Retinal pigment epithelial cell (primary cell): ENCODE measurements around the gene LPAR1.

Experiments used
- DNase-seq: peaks from one replicate; pipeline ENCODE4 v3.0.0-alpha.2; 2010; ENCODE audit warnings: low read depth
- H3K4me3 ChIP-seq: 2 replicates; pipeline ENCODE4 v1.5.1; 2011; ENCODE audit warnings: mild to moderate bottlenecking, low read length, control low read depth, moderate library complexity
- TF ChIP-seq, protein P1 (sequence below): conservative IDR thresholded peaks from 2 replicates; pipeline ENCODE4 v1.5.1; 2011; ENCODE audit warnings: low read depth, low read length, control low read depth, inconsistent platforms

LPAR1 gene

DNA sequence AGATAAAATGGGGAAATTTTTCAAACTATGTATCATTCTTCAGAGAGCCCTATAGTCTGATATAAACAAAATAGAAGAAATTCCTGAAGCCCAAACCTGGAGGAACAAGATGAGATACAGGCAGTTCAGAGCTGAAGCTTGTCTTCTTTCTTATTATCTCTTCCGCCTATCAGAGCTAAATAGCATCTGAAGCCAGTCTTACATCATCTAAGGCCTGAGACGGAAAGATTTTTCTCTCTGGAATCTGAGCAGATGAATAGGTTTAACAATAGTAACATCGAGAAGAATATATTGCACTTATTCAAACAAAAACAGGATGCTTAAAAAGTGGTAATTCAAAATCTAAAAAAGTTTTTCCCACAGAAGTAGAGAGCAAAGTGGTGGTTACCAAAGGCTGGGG is 59.8 kb downstream of the LPAR1 start:
- DNase-seq, result no peak
- H3K4me3 ChIP-seq, result no peak overlapping the region
- TF ChIP-seq, protein P1, sequence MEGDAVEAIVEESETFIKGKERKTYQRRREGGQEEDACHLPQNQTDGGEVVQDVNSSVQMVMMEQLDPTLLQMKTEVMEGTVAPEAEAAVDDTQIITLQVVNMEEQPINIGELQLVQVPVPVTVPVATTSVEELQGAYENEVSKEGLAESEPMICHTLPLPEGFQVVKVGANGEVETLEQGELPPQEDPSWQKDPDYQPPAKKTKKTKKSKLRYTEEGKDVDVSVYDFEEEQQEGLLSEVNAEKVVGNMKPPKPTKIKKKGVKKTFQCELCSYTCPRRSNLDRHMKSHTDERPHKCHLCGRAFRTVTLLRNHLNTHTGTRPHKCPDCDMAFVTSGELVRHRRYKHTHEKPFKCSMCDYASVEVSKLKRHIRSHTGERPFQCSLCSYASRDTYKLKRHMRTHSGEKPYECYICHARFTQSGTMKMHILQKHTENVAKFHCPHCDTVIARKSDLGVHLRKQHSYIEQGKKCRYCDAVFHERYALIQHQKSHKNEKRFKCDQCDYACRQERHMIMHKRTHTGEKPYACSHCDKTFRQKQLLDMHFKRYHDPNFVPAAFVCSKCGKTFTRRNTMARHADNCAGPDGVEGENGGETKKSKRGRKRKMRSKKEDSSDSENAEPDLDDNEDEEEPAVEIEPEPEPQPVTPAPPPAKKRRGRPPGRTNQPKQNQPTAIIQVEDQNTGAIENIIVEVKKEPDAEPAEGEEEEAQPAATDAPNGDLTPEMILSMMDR, result no peak

DNA sequence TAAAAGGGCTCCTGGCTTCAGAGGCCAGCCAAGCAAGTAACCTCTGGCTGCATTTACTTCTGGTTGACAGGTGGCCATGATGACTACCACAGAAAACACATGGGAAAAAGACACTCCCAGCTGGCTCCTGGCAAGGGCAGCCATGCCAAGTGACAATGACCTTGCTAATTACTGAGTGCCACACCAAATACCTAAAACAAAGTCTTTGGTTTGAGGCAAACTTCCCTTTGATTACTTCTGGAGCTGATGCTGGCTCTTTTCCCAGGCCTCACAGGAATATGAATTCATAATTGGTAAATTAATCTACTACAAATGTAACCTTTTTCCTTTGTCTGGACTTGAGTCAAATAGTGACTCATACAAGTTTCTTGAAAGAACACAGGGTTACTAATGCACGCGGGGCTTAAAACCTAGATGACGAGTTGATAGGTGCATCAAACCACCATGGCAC is 61.0 kb downstream of the LPAR1 start:
- TF ChIP-seq, protein P1, result no peak
- DNase-seq, result peak; percentile 88
- no peak overlapping the region for H3K4me3 ChIP-seq

DNA sequence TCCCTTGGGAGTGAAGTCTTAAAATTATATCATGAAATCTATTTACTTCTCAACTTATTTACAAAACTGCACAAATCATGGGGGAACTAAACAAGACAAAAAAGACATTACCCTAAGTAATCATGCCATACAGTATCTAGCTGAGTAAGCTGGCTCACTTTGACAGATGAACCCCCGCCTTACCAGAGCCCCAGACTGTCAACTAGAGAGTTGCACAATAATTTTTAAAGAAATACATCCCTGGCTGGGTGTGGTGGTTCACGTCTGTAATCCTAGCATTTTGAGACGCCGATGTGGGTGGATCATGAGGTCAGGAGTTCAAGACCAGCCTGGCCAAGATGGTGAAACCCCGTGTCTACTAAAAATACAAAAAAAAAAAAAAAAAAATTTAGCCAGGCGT is 62.3 kb downstream of the LPAR1 start:
- DNase-seq, result no peak
- TF ChIP-seq, protein P1, result no peak
- H3K4me3 ChIP-seq, result no peak overlapping the region

DNA sequence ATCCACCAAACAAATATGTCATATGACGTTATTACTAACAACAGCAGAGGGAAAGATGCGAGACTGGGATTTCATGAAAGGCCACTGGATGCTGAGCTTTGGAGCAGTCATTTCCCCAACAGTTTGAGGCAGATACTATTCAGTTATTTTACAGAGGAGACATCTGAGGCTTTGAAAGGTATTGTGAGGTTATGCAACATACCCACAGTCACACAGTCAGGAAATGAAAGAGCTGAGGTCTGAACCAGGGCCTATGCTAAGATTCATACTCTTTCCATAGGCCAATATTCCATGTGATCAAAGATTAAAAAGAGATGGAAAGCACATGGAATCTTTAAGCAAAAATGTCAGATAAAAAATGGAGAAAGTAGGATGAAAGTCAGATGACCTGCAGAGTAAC is 63.0 kb downstream of the LPAR1 start:
- no peak for DNase-seq
- no peak overlapping the region for H3K4me3 ChIP-seq
- TF ChIP-seq, protein P1, result no peak

DNA sequence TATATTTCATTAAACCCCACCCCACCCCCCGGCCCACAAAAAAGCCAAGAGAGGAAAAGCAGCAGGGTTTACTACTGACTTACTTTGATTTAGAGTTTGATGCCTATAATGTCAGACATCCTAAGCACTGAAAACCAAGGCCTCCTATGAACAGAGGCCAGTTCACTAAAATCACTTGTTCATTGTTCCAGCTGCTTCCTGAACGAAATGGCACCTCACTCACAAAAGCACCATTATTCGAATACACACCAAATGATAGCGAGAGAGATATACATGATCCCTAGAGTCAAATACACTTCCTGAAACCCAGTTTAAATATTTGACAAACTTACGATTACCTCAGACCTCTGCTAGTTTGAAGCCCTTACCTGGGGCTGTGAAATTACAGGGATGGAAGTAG is 66.6 kb downstream of the LPAR1 start:
- TF ChIP-seq, protein P1, result no peak
- DNase-seq, result no peak

DNA sequence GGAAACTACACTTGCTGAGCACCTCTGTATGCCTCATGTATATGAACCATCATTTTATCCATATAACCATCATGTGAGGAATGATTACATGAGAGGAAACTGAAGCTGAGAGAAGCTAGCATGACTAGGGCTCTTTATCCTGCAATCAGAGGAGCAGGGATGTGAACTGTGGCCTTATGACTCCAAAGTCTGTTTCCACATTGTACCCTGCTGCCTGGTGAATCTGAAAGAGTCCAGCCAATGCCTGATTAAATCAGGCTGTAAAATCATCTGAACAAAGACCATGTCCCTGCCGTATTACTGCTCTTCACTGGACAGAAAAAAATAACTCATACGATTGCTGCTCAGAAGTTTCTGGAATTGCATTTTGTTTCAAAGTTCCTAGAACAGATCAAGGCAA is 67.0 kb downstream of the LPAR1 start:
- TF ChIP-seq, protein P1, result no peak
- DNase-seq, result no peak
- H3K4me3 ChIP-seq, result no peak overlapping the region

More for the DNA sequence above, 66.6 kb downstream of the LPAR1 start:
- H3K4me3 ChIP-seq, result no peak overlapping the region

DNA sequence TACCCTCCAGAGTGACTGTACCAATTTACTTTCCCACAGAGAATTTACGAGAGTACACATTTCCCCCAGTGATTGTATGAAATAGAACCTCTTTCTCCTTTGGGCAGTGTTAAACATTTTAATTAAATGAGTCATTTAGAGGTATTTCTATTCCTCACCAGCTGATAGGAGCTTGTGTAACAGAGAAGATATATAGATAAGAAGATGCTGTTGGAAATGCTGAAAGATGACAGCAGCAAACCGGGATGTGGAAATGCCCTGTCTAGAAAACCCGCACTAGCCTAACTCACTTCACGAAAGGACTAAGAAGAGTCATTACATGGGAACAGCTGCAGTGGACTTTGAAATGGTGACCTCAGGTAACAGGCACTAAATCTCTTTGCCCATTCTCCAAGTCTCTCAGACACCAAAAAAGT is 68.3 kb downstream of the LPAR1 start:
- TF ChIP-seq, protein P1, result no peak
- peak; percentile 10 for DNase-seq
- no peak overlapping the region for H3K4me3 ChIP-seq
